CD4-positive, alpha-beta T cell treated with Interferon gamma for 1 hour (primary cell): Measurements from ENCODE around the gene PKHD1.
"Not testable (repeated sequence)": the region's sequence is repeated elsewhere in the genome, so short reads cannot be mapped to it uniquely, and the experiment has no call there.

Experiments used
- DNase-seq: peaks from one replicate; pipeline ENCODE4 v3.0.0-alpha.2; 2020

PKHD1 gene

DNA sequence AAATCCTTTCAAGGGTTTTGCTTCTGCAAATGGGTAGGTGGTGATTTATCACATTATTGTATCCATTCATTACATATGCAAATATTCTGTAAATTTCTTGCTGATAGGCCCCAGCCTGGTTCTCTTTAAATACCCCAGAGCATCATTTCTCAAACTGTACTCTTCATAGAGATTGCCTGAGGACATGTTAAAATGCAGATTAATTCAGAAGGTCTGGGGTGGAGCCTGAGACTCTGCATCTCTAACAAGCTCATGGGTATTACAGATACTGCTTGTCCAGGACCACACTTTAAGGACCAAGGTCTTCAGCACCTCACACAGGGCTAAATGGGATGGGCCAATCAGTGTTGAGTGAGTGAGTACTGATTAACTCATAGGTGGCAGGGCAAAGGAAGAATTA is 46.3 kb downstream of the PKHD1 start:
- DNase-seq, result no peak

GRCh38 chr6:52027699-52028098 is 59.7 kb downstream of the PKHD1 start:
- DNase-seq, result no peak

DNA sequence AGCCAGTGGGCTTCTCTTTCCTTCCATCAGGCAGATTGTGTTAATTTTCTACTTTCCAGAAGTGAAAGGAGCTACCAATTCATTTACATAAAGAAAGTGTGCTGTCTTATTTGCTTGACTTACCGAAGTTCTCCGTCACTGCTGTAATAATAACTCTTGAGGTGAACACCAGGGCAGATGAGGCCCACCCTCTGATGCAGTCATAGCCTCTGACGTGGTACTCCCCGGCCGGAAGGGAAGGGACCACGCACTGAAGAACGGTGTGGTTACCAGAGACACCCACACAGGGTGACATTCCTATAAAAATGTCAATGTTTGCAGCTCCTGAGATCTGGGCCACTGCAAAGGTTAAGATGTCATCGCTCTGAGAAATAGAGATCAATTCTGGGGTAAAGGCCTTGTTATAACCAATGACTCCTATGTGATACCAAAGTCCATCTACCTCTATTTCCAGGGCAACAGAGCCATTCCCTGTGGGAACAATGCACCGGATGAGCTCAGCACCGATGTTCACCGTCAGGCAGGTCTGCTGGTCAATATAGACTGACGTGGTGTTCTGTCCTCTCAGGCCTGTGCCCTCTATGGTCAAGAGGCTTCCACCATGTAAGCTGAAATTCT is 62.9 kb downstream of the PKHD1 start:
- no peak for DNase-seq

- no peak for DNase-seq
Observed at GRCh38 chr6:52022675-52023074, 64.7 kb downstream of the PKHD1 start.

GRCh38 chr6:52020945-52021570 is 66.4 kb downstream of the PKHD1 start:
- DNase-seq, result no peak

- no peak for DNase-seq
Observed at GRCh38 chr6:52019881-52020280, 67.5 kb downstream of the PKHD1 start.

DNA sequence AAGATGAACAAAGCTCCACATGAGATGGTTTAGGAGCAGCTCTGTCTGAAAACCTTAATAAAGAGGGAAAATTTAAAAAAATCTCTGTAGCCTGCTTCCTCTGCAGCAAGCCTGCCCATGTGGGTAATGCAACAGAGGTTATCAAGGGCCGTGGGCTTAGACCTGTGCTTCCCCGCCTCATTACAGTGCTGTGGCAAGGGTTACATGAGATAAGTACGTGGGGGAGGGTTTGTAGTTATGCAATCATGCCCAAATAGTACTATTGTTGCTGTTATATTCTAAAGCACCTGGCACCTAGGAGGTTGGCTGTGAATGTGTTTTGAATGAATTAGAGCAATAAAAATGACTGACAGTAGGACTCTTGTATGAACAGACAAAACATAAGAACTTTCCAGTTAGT is 68.3 kb downstream of the PKHD1 start:
- DNase-seq, result no peak

DNA sequence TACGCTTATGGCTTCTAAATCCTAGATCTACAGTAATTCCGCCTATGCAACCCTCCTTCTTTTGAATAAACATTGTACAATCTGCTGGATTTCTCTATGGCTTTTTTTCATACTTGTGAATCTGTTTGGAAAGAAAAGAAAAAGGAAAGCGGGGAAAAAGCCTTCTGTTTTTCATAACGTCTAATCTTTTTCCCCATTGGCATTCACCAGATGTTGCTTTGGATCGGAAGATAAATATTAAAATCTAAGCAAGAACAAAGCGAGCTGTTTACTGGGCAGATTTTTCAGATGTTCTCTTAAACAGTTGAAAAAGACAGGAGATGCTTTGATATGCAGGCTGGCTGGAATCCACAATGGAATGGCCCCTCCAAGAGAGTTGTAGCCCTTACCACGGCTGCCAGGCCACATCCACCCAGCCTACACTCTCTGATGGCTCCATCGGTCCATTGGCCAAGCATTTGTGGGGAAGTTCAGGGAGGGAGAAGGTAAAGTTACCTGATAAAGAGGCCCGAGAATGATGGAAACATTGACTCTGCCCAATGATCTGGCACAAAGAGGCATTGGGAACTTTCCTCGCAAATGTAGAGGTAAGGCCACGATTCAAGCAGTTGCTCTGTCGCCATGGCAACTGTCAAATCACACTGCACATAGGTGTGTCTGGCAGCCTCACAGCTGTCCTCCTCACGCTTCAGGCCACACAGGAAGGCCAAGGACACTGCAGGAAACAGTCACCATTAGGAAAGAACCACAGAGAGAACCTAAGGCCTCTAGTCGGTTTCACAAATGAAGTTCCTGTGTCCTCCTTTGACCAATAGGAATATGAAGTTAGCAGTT is 70.3 kb downstream of the PKHD1 start:
- DNase-seq, result no peak

DNA sequence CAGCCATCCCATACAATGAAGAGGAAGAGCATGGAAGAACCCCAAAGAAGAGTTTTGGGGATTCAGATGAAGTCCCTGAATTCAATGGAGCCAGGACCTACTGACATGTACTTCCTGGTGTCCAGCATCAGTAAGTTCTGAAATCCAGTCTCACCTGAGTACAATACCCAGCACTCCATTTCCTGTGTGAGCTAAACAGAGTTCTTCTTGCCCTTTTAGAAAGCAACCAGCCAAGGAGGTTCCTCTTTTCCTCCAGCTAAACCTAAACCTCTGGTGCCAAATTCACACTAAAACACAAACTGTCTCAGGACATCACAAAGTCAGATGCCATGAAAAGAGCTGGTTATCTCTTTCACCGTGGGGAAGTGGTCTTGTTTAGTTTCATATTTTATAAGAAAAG is 71.5 kb downstream of the PKHD1 start:
- DNase-seq, result no peak

- DNase-seq, result no peak
Observed at GRCh38 chr6:52014391-52014790, 73.0 kb downstream of the PKHD1 start.

GRCh38 chr6:52013035-52013434 is 74.4 kb downstream of the PKHD1 start:
- DNase-seq, result no peak

GRCh38 chr6:52012582-52012981 is 74.8 kb downstream of the PKHD1 start:
- DNase-seq, result no peak

- DNase-seq, result no peak
Observed at GRCh38 chr6:52010806-52011205, 76.6 kb downstream of the PKHD1 start.

- DNase-seq, result no peak
Observed at GRCh38 chr6:52010145-52010544, 77.3 kb downstream of the PKHD1 start.

GRCh38 chr6:52009466-52010140 is 77.8 kb downstream of the PKHD1 start:
- no peak for DNase-seq

DNA sequence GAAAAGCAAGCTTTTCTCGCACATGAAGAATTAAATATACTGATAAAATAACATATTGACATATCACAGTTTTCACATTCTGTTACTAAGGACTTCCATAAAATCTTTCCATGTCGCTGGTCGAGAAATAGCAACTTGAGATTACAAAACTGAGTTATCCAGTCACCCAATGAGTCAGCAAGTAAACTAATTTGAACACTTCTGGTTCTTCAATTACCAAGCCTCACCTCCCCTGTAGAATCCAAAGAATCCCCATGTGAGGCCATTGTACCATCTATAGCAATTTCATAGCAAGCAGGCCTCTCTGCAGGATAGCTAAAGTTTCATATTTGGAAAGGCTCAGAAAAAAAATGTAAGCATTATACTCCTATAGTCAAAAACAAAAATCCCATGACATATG is 87.3 kb downstream of the PKHD1 start:
- no peak for DNase-seq

DNA sequence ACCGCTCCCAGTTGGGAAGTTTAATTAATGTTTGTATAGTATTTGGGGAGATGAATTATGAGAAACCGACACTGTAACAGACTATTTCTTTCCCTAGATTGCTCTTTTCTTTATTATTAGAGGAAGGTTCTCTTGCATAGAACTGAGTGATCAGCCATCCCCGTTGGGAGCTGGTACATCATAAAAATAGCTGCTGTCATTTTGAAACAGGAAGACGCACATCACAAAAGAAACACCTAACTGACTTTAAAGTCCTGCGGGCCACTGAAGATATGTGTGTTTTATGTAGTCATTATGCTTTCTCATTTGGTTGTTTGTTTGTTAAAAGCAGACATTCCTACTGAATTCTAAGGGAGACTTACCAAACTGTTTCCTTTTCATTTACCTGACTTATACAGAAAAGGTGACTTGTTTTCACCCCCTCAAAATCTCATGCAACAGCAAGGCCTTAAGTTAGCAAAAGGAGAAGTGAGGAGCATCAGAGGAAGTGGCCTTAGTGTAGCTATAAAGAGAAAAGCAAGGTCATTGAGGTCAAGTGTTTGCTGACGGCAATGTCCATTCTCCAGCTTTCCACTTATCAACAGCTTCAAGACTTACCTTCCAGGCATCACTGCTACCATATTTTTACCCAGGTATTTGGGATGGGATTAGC is 91.0 kb downstream of the PKHD1 start:
- no peak for DNase-seq

DNA sequence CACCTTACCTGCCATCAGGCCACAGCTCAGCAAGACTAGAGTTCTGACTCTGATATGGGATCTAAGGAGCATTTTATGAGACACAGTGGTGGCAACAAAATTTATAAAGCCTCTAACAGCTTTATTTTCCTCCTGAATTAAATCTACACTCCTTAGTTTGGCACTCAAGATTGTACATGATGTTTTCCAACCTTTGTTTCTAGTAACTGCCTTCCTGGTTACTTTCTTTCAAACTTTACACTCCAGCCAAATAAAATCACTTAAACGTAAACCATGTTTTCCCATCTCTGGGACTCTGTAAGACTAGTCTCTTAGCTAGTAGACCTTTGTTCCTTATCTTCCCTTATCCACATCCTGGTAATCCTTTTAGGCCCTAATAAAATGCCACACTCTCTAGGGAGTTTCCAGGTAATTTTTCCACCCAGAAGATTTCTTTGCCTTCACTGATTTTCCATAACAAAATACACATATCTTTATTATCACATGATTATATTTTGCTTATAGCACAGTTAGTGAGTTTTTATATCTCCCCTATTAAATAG is 92.1 kb downstream of the PKHD1 start:
- DNase-seq, result no peak

DNA sequence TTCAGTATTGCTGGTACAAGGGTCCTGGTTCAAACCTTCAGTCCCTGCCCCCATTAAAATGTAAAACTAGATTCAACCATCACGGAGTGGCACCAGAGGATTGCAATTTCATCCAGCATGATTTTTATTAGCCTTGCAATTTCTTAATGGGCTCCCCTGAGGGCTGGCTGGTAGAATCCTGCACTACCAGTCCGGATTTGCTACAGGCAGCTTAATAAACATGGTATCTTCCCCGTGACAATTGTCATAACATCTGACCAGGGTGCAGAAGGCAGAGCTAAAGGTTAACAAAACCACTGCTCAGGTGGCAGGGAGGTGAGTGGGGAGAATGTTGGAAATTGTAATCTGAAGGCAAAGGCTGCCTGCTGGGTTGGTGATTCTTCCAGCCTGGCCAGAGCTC is 94.5 kb downstream of the PKHD1 start:
- DNase-seq, result no peak

DNA sequence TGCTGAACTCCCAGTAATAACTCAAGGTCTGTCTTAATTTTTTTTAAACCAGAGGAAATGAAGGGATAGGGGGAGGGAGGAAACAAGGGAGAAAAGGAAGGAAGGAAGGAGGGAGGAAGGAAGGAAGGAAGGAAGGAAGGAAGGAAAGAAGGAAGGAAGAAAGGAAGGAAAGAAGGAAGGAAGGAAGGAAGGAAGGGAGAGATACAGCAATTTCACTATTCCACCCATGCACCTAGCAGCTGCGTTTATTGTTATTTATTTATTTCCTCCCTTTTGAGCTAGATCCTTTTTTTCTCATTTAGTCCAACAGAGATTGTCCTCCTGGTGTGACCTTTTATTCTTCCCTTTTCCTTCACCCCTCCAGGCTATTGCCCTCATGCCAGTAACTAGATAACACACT is 97.6 kb downstream of the PKHD1 start:
- no peak for DNase-seq

GRCh38 chr6:51986864-51987263 is 100.5 kb downstream of the PKHD1 start:
- DNase-seq, result no peak

- no peak for DNase-seq
Observed at GRCh38 chr6:51983564-51983963, 103.8 kb downstream of the PKHD1 start.

DNA sequence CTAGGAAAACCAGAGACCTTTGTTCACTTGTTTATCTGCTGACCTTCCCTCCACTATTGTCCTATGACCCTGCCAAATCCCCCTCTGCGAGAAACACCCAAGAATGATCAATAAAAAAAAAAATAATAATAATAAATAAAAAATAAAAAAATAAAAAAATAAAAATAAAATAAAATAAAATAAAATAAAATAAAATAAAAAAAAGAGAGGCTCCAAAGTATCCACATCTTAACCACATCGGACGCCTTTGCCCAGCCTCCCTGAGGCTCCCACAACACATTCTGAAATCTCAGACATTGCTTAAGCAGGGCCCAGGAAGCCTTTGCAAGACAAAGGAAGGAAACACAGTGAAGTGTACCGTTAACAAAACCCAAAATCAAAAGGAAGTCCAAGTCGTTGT is 104.7 kb downstream of the PKHD1 start:
- DNase-seq, result not testable (repeated sequence)
